Activated CD4-positive, alpha-beta memory T cell treated with anti-CD3 and anti-CD28 coated beads, Interleukin-2, amount 10 ng/mL, durations not matched to agents 7 days and 5 days (primary cell): ENCODE results near the gene ARSK. TPM values are rescaled to one million over a fixed set of nuclear protein-coding genes. Genes with fewer than 3 reads are reported as not detected.

ENCODE experiments used
- CTCF ChIA-PET: fragments of 350-600 bp; sonication (Branson Sonifier 250); formaldehyde crosslinking; loops from one replicate; lab custom pipeline; 2021; ENCODE audit warnings: antibody characterized with exemption, inconsistent platforms; lab: Charles Lee
- POLR2A ChIA-PET: fragments of 350-600 bp; sonication (Branson Sonifier 250); formaldehyde crosslinking; loops from one replicate; lab custom pipeline; 2021; ENCODE audit warnings: antibody characterized with exemption; lab: Charles Lee
- DNase-seq: peaks from one replicate; pipeline ENCODE4 v3.0.0-alpha.2; 2020
- H3K27ac Mint-ChIP-seq: one replicate; pipeline ENCODE4 v1.8.0; 2021; ENCODE audit warnings: mild to moderate bottlenecking, mixed read lengths
- H3K27me3 Mint-ChIP-seq: one replicate; pipeline ENCODE4 v1.8.0; 2021; ENCODE audit warnings: mixed read lengths
- H3K36me3 Mint-ChIP-seq: one replicate; pipeline ENCODE4 v1.8.0; 2021; ENCODE audit warnings: low read depth, mixed read lengths
- H3K4me1 Mint-ChIP-seq: one replicate; pipeline ENCODE4 v1.8.0; 2021; ENCODE audit warnings: mixed read lengths
- H3K4me3 Mint-ChIP-seq: one replicate; pipeline ENCODE4 v1.8.0; 2021; ENCODE audit warnings: mild to moderate bottlenecking, mixed read lengths
- H3K9me3 Mint-ChIP-seq: one replicate; pipeline ENCODE4 v1.8.0; 2021; ENCODE audit warnings: mixed read lengths
- total RNA-seq, 2 experiments: library from RNA; stranded (reverse); gene quantifications; one replicate each; pipeline ENCODE4 v1.2.3, GENCODE V29; 2021

The ARSK gene
- total RNA-seq, 2 experiments from 2014 or later: 4.4 to 4.8 TPM

GRCh38 chr5:95646569-95647431 is 91.9 kb downstream of the ARSK start, which contains the start of gene RFESD:
RFESD (plus strand) TSS chr5:95646777; CDS start chr5:95652272, 5,495 bp downstream.
- DNase-seq: peak; percentile 98
- Mint-ChIP-seq H3K36me3 (peaks cover 2% of the 10 kb centered on the region), H3K4me1 (peaks cover 45% of the 10 kb centered on the region), H3K27me3 (no peaks in the 10 kb centered on the region), H3K4me3 (peak within 1 kb of the TSS; percentile 79), H3K27ac (peak within 1 kb of the TSS; percentile 88), H3K9me3 (no peaks in the 10 kb centered on the region)
- CTCF ChIA-PET: interaction anchor here (0.9 to 3.1 kb wide), 22 partner anchors 9 to 1015 kb away, joined by 3 to 21 read pairs (median 4); partner anchors contain the start of genes ARSK, CAST, GLRX and RHOBTB3
- POLR2A ChIA-PET: interaction anchor here (0.7 to 4.4 kb wide), 19 partner anchors 12 to 314 kb away, joined by 3 to 52 read pairs (median 8); partner anchors contain the start of genes ARSK, ELL2, GLRX and GPR150

- H3K27ac Mint-ChIP-seq: peak overlapping the region; percentile 13
- CTCF ChIA-PET: interaction anchor here (1.0 to 3.1 kb wide), 11 partner anchors 13 to 1014 kb away, joined by 3 to 21 read pairs (median 7); partner anchors contain the start of genes ARSK, CAST, GLRX and SKIC3
- peaks cover 8% of the 10 kb centered on the region for H3K36me3 Mint-ChIP-seq
- POLR2A ChIA-PET: interaction anchor here (0.9 to 4.4 kb wide), 12 partner anchors 13 to 313 kb away, joined by 3 to 52 read pairs (median 10); partner anchors contain the start of genes ARSK, ELL2, GPR150 and RHOBTB3
- no peak for DNase-seq
- no peaks in the 10 kb centered on the region for H3K9me3 Mint-ChIP-seq
- H3K4me3 Mint-ChIP-seq: peak overlapping the region; percentile 45
- peaks cover 45% of the 10 kb centered on the region for H3K4me1 Mint-ChIP-seq
- no peaks in the 10 kb centered on the region for H3K27me3 Mint-ChIP-seq
Observed at GRCh38 chr5:95647886-95648860, 93.3 kb downstream of the ARSK start.

DNA sequence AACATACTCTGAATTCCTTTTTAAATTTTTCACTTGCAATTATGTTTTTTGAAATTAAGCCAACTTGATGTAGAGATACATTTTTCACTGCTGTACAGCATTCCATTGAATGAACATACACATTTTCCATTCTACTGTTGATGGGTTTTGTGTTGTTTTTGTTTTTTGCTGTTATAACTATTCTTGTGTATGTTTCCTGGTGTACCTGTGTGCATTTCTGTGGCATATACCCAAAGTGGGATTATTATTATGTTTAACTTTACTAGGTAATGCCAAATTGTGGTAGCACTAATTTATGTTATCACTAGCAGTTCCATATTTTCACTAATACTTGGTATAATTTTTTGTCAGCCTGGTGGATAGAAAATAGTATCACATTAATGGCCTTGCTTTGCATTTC is 94.4 kb downstream of the ARSK start:
- H3K36me3 Mint-ChIP-seq: peaks cover 8% of the 10 kb centered on the region
- H3K27ac Mint-ChIP-seq: no peak overlapping the region
- H3K9me3 Mint-ChIP-seq: no peaks in the 10 kb centered on the region
- no peaks in the 10 kb centered on the region for H3K27me3 Mint-ChIP-seq
- H3K4me3 Mint-ChIP-seq: no peak overlapping the region
- POLR2A ChIA-PET: no interaction called here
- CTCF ChIA-PET: interaction anchor here (1.0 kb wide), 1 partner anchor 132 kb away, joined by 3 read pairs; no protein-coding TSS in a partner anchor
- DNase-seq: no peak
- H3K4me1 Mint-ChIP-seq: peaks cover 40% of the 10 kb centered on the region

DNA sequence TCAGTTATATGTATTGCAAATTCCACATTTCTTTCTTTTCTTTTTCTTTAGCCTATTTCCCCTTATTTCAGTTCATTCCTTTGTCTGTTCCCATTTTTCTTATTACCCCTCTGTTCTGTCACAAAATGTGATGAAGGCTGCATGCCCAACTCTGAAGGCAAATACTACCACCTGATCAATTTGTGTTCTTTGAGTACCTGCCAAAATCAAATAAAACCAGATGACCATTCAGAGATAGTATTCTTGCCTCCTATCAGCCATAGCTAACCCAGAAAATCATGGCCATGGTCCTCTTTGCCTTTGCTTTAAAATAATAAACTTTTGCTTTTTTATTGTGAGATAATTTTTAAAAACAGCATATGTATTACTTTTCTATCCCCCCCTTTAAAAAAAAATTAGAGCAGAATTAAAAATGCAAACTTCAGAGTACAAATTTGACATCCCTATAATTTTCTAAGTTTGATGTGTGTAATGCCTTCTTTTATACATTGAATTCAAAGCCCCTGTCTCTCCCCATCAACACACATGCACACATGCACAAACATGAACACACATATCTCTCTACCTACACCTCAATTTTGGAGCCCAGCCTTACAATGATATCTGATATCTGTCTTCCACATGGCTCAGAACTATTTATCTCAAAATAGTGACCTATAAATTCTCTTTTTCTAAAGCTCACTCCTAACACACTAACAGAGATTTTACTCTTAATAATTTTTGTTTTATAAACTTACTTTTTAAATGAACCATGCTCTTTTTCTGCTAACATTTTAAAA is 95.1 kb downstream of the ARSK start:
- H3K4me3 Mint-ChIP-seq: no peak overlapping the region
- H3K4me1 Mint-ChIP-seq: peaks cover 34% of the 10 kb centered on the region
- peak overlapping the region; percentile 37 for H3K27ac Mint-ChIP-seq
- peaks cover 8% of the 10 kb centered on the region for H3K36me3 Mint-ChIP-seq
- POLR2A ChIA-PET: interaction anchor here (0.7 kb wide), 1 partner anchor 46 kb away, joined by 3 read pairs; no protein-coding TSS in a partner anchor
- no peaks in the 10 kb centered on the region for H3K27me3 Mint-ChIP-seq
- DNase-seq: no peak
- CTCF ChIA-PET: interaction anchor here (0.8 kb wide), 1 partner anchor 686 kb away, joined by 3 read pairs; no protein-coding TSS in a partner anchor
- H3K9me3 Mint-ChIP-seq: no peaks in the 10 kb centered on the region

DNA sequence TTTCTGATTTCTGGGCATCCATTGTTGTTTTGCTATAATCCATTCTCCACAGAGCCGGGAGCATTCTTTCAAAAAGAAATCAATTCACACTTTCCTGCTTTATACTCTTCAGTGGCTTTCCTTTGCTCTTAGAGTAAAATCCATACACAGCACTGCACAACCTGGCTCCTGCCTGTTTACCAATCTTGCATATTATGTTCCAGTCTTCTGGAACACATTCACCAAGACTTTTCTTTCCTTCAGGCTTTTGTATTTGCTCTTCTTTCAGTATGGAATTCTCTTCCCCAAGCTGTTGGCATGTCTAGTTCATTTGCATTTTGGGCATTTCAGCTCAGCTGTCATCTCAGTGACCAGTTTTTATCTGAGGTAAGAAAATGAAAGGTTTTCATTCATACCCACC is 97.9 kb downstream of the ARSK start:
- Mint-ChIP-seq H3K27ac (no peak overlapping the region), H3K27me3 (no peaks in the 10 kb centered on the region), H3K4me3 (no peak overlapping the region), H3K36me3 (peaks cover 8% of the 10 kb centered on the region), H3K4me1 (peaks cover 15% of the 10 kb centered on the region), H3K9me3 (no peaks in the 10 kb centered on the region)
- no peak for DNase-seq
- ChIA-PET POLR2A (no interaction called here), CTCF (interaction anchor here (1.3 to 1.9 kb wide), 2 partner anchors 12 to 129 kb away, joined by 5 to 8 read pairs; no protein-coding TSS in a partner anchor)

- CTCF ChIA-PET: no interaction called here
- H3K36me3 Mint-ChIP-seq: peaks cover 8% of the 10 kb centered on the region
- H3K27ac Mint-ChIP-seq: no peak overlapping the region
- no peaks in the 10 kb centered on the region for H3K9me3 Mint-ChIP-seq
- H3K4me1 Mint-ChIP-seq: peaks cover 6% of the 10 kb centered on the region
- no peak overlapping the region for H3K4me3 Mint-ChIP-seq
- POLR2A ChIA-PET: no interaction called here
- DNase-seq: no peak
- no peaks in the 10 kb centered on the region for H3K27me3 Mint-ChIP-seq
Observed at GRCh38 chr5:95654196-95654595, 99.3 kb downstream of the ARSK start.

Other genes with a start within 250 kb of the ARSK start
- not detected for gene FAM81B, start 163.7 kb upstream of the ARSK start, total RNA-seq
- 10 to 100 TPM; 70.7 to 72.1 TPM for gene SKIC3, start 124 bp upstream of the ARSK start, total RNA-seq
- gene GPR150, start 65.0 kb downstream of the ARSK start, total RNA-seq: 1 to 10 TPM; 1.7 TPM
- 1 to 10 TPM; 5.4 to 6.4 TPM for gene RFESD, start 91.7 kb downstream of the ARSK start, total RNA-seq
- not detected for gene SPATA9, start 127.9 kb downstream of the ARSK start, total RNA-seq
- under 1 TPM in 1 of 2 experiments, not detected in 1; 0.15 TPM for gene RHOBTB3, start 176.2 kb downstream of the ARSK start, total RNA-seq